LHCN-M2 (cell line): ENCODE measurements around the gene SLC49A3. TPM values are rescaled to one million over a fixed set of nuclear protein-coding genes. Genes with fewer than 3 reads are reported as not detected.
A peak's percentile ranks its signal among the peaks of the same experiment; 100 is the strongest.
"Not testable (repeated sequence)": the region's sequence is repeated elsewhere in the genome, so short reads cannot be mapped to it uniquely, and the experiment has no call there.

ENCODE experiments used
- DNase-seq: peaks from one replicate; pipeline ENCODE4 v3.0.0-alpha.2; 2012; ENCODE audit warnings: low read depth
- polyA plus RNA-seq: library from polyadenylated mRNA; unstranded; fragments of >200 nt; gene quantifications from one replicate; pipeline ENCODE4 v1.2.1, GENCODE V29; 2012; ENCODE audit warnings: missing spikeins
- total RNA-seq: library from RNA; depleted of rRNA; stranded (reverse); fragments of >200 nt; gene quantifications from 2 replicates; pipeline ENCODE4 v1.2.3, GENCODE V29; 2014; rRNA removed

SLC49A3 gene
- total RNA-seq: 0.17 TPM in 1 of 2 replicates, not detected in the other
- polyA plus RNA-seq: 0.33 TPM

- no peak for DNase-seq
These were observed at the start of gene SLC49A3 for GRCh38 chr4:688854-689681. SLC49A3 (minus strand) TSS chr4:689151; CDS start chr4:689127, 24 bp downstream.

DNA sequence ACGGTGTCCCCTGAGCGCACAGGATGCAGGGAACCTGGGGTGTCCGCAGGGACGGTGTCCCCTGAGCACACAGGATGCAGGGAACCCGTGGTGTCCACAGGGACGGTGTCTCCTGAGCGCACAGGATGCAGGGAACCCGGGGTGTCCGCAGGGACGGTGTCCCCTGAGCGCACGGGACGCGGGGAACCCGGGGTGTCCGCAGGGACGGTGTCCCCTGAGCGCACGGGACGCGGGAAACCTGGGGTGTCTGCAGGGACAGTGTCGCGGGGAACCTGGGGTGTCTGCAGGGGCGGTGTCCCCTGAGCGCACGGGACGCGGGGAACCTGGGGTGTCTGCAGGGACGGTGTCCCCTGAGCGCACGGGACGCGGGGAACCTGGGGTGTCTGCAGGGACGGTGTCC, 47.6 kb upstream of the SLC49A3 start:
- not testable (repeated sequence) for DNase-seq

DNA sequence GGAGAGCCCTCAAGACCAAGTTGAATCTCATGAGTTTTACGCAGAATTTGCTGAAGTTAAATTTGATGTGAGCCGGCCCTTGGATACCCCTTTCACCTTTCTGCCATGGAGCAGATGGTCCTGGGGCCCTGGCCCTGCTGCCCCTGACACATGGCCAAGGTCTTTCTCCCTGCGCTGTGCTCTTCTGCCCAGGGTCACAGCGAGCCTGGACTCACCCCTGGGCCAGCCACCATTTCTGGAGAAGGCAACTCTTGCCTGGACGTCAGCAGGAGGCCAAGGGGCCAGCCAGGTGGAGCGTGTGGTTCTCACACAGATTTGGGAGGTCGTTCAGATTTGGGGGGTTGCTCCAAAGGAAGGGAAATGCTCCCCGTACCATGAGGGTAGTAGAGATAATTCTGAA, 46.6 kb upstream of the SLC49A3 start:
- no peak for DNase-seq

GRCh38 chr4:734951-735350, 46.0 kb upstream of the SLC49A3 start:
- DNase-seq: no peak

GRCh38 chr4:734075-734474, 45.1 kb upstream of the SLC49A3 start:
- DNase-seq: no peak

DNA sequence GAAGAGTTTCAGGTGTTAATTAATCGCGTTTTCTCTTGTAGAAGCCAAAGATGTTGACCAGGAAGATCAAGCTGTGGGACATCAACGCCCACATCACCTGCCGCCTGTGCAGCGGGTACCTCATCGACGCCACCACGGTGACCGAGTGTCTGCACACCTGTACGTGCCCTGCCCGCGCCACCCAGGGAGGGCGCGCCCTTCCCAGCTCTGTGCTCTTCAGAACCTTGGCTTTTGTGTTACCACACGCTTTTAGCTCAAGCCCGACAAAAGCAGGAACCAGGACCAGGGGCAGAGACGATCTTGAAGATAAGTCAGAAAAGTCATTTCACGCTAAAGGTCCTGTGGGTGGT, 44.7 kb upstream of the SLC49A3 start:
- DNase-seq: no peak

DNA sequence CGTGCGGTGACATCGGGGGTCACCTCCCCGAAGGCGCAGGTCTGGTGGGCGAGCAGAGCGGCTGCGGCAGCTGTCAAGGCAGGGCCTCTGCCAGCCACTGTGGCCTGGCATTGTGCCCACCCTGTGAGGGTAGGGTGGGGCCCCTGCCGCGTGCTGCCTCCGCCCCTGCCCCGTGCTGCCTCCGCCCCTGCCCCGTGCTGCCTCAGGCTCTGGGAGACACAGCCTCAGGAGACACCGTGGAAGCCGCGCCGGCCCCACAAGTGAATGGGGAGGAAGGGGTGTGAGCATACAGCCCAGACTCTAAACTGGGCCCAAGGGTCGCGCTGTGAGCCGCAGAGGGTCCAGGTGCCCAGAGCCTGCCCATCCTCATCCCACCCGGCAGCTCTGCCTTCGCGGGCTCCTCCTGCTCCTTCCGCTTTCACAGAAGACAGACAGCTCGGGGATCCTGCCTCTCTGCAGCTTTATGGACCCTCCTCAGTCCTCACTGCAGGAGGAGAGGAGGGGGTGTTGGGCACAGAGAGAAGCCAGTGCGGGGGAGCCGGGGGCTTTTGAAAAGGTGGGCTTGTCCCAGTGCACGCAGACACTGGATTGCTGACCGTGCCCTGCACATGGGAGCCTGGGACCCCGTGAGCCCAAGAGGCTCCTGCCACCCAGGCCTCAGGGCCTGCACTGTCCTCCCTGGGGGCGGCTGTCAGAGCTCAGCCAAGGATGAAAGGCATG, 44.1 kb upstream of the SLC49A3 start:
- DNase-seq: no peak

DNA sequence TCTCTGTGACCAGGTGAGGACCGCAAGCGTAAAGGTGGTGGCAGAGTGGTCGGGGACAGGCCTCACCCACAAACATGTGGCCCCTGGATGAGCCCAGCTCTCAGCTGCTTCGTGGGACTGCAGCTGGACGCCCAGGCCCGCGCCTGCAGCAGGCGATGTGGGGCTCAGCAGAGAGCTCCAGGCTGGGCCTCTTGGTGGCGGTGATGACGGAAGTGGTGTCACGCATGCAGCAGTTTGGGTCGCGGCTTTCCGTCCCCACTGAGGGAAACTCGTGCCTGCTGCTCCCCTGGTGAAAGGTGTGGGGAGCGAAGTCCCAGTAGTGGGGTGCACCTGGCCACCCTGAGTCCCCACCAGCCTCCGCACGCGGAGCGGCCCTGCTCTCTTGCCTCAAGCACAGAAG, 43.5 kb upstream of the SLC49A3 start:
- no peak for DNase-seq

- DNase-seq: not testable (repeated sequence)
These were observed 43.0 kb upstream of the SLC49A3 start for GRCh38 chr4:731954-732353.

DNA sequence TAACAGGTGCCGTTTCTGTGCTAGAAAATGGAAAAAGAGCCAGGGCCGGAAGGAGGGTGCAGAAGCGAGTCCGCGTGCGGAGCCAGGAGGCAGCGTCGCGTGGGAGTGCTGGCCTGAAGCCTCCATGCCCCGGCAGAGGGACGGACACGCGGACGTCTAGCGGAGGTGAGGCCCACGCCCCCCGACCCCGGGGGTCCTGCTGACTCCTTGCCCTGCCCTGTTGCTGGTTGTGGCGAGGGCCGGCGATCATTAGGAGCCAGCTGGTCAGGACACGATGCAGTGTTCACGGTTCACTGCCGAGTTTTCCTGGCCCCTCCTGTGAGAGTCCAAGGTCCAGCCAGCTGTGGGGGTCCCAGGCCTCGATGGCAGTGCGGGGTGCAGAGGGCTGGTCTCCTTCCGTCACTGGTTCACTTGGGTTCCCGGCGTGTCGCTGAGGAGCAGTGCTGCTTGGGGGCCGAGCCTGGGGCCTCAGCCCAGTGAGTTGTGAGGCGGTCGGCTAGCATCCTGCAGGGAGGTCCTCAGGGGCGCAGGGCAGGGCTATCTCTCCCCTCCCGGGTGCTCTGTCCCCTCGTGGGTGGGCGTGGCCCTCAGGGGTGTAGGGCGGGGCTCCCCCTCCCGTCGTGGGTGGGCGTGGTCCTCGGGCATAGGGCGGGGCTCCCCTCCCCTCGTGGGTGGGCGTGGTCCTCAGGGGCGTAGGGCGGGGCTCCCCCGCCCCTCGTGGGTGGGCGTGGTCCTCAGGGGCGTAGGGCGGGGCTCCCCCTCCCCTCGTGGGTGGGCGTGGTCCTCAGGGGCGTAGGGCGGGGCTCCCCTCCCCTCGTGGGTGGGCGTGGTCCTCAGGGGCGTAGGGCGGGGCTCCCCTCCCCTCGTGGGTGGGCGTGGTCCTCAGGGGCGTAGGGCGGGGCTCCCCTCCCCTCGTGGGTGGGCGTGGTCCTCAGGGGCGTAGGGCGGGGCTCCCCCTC, 42.3 kb upstream of the SLC49A3 start:
- DNase-seq: not testable (repeated sequence)

- no peak for DNase-seq
These were observed 41.6 kb upstream of the SLC49A3 start for GRCh38 chr4:730511-730910.

DNA sequence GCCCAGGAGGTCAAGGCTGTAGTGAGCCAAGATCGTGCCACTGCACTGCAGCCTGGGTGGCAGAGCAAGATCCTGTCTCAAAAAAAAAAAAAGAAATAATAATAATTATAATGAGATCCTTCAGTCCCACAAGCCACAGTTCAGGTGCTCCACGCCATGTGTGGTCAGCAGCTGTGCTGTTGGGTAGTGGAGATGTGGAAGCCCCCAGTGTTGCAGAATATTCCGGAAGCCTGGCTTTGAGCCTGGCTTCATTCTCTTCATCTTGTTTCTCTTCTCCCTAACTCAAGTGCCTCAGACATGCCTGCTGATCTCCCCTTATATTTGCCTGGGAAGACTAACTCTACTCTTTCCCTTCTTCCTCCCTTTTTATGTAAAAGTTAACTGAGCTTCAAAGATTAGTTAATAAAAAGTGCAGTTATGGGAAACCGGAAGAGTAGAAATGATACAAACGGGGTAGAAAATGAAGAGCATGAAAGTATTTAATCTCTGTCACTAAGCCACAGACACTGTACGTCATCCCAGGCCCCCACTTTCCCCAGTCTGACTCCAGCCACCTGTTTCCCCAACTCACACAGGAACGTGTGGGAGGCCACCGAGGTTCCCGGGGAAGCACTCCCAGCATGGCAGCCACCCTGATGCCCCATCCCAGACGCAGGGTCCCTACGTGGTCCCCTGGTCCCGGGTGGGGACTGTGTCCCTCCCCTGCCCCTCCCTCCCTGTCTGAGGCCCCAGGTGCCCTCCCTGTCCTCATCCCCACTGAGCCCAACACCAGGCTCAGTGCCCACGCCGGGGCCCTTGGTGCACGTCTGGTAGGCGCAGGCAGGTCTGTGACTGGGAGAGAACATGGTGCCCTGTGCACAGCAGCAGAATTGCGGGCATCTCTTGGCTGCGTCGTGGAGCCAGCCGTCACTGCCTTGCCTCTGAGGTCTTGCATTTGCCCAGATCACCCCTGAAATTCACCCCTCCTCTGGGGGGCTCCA, 40.7 kb upstream of the SLC49A3 start:
- DNase-seq: peak; percentile 67

- no peak for DNase-seq
These were observed 38.6 kb upstream of the SLC49A3 start for GRCh38 chr4:727576-727975.

DNA sequence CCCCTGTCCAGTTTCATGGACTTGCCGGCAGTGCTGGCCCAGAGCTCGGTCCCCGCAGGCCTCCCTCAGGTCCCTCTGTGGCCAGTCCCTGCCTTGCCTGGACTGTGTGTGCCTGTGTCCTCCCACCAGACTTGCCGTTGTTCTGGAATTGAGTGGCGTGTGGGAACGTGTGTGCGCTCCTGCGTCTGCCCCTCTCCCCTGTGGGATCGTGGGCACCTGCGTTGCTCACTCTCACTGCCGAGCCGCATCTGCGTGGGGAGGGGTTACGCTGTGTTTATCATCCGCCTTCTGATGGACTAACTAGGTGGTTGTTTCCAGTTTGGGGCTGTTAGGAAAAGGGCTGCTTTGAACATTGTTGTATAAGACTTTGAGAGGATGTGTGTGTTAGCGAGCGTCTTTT, 37.9 kb upstream of the SLC49A3 start:
- DNase-seq: no peak

GRCh38 chr4:726235-726787, 37.4 kb upstream of the SLC49A3 start:
- peak; percentile 54 for DNase-seq

GRCh38 chr4:725391-726234, 36.7 kb upstream of the SLC49A3 start:
- DNase-seq: no peak

- peak; percentile 97 for DNase-seq
These were observed 35.0 kb upstream of the SLC49A3 start for GRCh38 chr4:723751-724530.

- DNase-seq: no peak
These were observed 34.0 kb upstream of the SLC49A3 start for GRCh38 chr4:722851-723360.
